Endothelial cell of umbilical vein (primary cell): ENCODE measurements around the gene PPP5C.

ENCODE experiments used
- CTCF ChIP-seq, 2 donors: IDR thresholded peaks; 1 replicate in 1 of 2; 2 replicates in 1 of 2; pipeline ENCODE4 v1.5.1; 2011; ENCODE audit warnings: low read length in 2 of 2, mild to moderate bottlenecking in 2 of 2, moderate library complexity in 2 of 2, control low read depth in 1 of 2, inconsistent platforms in 1 of 2, low read depth in 1 of 2; ENCODE audit not compliant: insufficient read depth in 1 of 2; ENCODE audit errors: extremely low read depth in 1 of 2
- FOS ChIP-seq: IDR thresholded peaks from 2 replicates; pipeline ENCODE4 v1.6.1; 2011; ENCODE audit warnings: mild to moderate bottlenecking, low read length, moderate library complexity, borderline replicate concordance; ENCODE audit not compliant: insufficient read depth
- GATA2 ChIP-seq: IDR thresholded peaks from 2 replicates; pipeline ENCODE4 v1.7.0; 2011; ENCODE audit warnings: low read depth, mild to moderate bottlenecking, moderate library complexity, mixed read lengths, low read length; ENCODE audit not compliant: insufficient read length, insufficient read depth
- JUN ChIP-seq: IDR thresholded peaks from 2 replicates; pipeline ENCODE4 v1.6.1; 2011; ENCODE audit warnings: borderline replicate concordance, low read depth; ENCODE audit not compliant: insufficient read length, insufficient read depth
- POLR2AphosphoS5 ChIP-seq: IDR thresholded peaks from 2 replicates; pipeline ENCODE4 v1.6.1; 2012; ENCODE audit warnings: low read depth, mild to moderate bottlenecking, control low read depth, low read length, moderate library complexity; ENCODE audit not compliant: insufficient read depth

GRCh38 chr19:46410205-46411087, 63.6 kb downstream of the PPP5C start:
- no peak for TF ChIP-seq CTCF (IDR thresholded peaks at IDR 0.05; ENCODE audit: extremely low read depth in 1 of 2, insufficient read depth in 1 of 2, low read depth in 1 of 2, low read length in 2 of 2)
- TF ChIP-seq GATA2 = no peak
- TF ChIP-seq POLR2AphosphoS5 = no peak
- no peak for TF ChIP-seq JUN
- TF ChIP-seq FOS = no peak
